Epithelial cell of prostate (primary cell): ENCODE data around the gene ZBTB32.

Experiments
- DNase-seq: peaks from one replicate; pipeline ENCODE4 v3.0.0-alpha.2; 2011; ENCODE audit warnings: low read depth, low spot score
- H3K27ac ChIP-seq: fragments of 450-650 bp; 2 replicates; pipeline ENCODE4 v1.5.1; 2017; ENCODE audit warnings: mild to moderate bottlenecking

The ZBTB32 gene

GRCh38 chr19:35733180-35734125 is 29.1 kb downstream of the ZBTB32 start:
- H3K27ac ChIP-seq = no peak overlapping the region
- no peak for DNase-seq

GRCh38 chr19:35734273-35734672 is 29.9 kb downstream of the ZBTB32 start:
- no peak for DNase-seq

DNA sequence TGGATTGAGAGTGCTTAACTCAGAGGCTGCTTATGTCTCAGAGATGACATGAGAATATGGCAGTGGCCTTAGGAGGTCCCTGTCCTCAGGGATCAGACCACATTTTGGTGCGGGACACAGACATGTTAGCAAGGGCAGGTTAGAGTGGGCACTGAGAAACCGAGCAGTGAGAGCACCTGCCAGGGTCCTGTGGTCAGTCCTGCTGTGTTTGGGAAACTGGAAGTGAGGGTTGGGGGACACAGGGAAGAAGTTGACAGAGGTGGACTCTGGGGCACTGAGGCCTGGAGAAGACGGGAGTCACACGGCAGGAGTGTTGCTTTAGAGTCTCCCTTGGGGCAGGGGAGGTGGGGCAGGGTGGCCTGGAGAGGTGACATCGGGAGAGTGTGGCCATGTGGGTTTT is 30.5 kb downstream of the ZBTB32 start:
- no peak overlapping the region for H3K27ac ChIP-seq
- no peak for DNase-seq

More at GRCh38 chr19:35734273-35734672, 29.9 kb downstream of the ZBTB32 start:
- no peak overlapping the region for H3K27ac ChIP-seq

- H3K27ac ChIP-seq = peak overlapping the region; percentile 17
Measured at GRCh38 chr19:35736913-35737886, 32.8 kb downstream of the ZBTB32 start.

DNA sequence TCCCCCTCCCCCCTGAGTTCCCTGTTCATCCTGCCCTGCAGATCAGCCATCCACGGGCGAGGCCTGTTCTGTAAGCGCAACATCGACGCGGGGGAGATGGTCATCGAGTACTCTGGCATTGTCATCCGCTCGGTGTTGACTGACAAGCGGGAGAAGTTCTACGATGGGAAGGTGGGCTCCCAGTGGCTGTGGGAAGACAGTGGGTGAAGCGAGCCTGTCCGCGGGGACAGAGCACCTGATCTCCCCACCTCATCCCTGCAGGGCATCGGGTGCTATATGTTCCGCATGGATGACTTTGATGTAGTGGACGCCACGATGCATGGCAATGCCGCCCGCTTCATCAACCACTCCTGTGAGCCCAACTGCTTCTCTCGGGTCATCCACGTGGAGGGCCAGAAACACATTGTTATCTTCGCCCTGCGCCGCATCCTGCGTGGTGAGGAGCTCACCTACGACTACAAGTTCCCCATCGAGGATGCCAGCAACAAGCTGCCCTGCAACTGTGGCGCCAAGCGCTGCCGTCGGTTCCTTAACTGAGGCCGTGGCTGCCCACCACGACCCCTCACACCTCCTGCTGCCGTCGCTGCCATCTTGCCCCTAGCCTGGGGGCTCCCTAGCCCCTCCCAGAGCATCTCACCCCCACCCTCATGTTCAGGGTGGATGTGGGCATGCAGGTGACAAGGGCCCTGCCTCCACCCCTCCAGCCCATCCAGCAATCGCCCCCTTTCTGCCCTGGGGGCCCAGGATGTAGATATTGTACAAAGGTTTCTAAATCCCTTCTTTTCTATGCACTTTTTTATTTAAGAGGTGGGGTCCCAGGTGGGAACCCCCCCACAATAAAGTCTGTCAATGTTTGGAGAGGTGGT is 33.9 kb downstream of the ZBTB32 start:
- no peak for DNase-seq
- no peak overlapping the region for H3K27ac ChIP-seq

More at GRCh38 chr19:35736913-35737886, 32.8 kb downstream of the ZBTB32 start:
- DNase-seq = no peak

- DNase-seq = no peak
- no peak overlapping the region for H3K27ac ChIP-seq
Measured at GRCh38 chr19:35738887-35739229, 34.5 kb downstream of the ZBTB32 start.

- no peak for DNase-seq
- H3K27ac ChIP-seq = no peak overlapping the region
Measured at GRCh38 chr19:35739275-35740107, 35.1 kb downstream of the ZBTB32 start.

DNA sequence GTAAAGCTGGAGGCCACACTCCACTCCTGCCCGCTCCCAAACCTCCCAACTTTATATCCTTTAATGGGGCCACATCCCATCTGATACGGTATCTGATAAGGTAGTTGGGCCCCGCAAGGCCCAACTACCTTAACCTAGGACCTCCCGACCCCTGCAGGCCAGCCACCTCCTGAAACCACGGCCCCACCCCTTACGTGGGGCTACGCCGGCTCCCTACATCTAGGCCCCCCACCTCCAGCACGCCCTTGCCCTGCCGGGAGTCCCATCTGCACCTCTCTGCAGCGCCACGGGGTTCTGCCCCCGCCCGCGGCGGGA is 35.7 kb downstream of the ZBTB32 start:
- no peak for DNase-seq
- no peak overlapping the region for H3K27ac ChIP-seq

DNA sequence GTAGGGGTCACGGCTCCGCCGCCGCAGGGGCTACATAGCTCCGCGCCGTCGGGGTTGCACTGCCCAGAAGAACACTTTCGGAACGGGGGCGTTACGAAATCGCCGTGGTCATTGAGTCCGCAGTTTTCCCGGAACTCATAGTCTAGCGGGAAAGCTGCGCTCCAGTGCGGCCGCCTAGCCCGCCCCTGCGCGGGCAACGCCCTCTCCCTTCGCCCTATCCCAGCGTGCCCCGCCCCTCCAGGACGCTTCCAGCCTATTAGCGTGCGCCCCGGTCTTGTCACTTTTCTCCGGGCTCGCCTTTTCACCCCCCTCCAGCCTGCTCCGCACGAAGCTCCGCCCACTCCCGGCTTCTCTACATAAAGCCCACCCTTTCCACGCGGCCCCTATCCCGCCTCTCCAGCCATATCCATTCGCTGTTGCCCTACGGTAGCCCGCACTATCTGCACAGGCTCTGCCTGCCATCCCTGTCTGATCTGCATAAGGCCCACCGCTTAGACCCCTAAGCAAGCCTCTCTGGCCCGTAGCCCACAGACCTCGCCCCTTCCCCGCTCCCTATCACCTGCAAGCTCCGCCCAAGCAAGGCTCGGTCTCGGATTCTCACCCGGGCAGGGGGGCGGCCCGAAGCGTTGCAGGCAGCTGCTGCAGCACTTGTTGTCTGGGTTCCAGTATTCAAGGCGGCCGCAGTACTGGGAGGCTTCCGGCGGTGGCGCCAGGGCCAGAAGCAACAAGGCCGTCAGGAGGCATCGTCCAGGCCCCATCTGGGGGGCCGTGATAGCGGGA is 36.3 kb downstream of the ZBTB32 start:
- no peak overlapping the region for H3K27ac ChIP-seq
- DNase-seq = no peak

DNA sequence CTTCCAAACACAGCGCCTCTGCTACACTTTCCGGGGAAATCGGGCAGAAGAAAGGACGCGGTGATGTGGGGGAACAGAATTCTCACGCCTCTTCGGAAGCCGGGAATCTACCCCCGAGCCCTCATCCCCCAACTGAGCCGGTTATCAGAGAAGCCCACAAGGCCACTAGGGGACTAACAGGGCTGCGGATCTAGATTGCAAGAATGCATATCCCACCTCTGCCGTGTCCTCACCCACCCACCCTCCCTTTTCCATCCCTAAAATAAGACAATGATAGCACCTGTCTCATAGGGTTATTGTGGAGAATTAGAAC is 36.8 kb downstream of the ZBTB32 start:
- no peak for DNase-seq
- no peak overlapping the region for H3K27ac ChIP-seq

DNA sequence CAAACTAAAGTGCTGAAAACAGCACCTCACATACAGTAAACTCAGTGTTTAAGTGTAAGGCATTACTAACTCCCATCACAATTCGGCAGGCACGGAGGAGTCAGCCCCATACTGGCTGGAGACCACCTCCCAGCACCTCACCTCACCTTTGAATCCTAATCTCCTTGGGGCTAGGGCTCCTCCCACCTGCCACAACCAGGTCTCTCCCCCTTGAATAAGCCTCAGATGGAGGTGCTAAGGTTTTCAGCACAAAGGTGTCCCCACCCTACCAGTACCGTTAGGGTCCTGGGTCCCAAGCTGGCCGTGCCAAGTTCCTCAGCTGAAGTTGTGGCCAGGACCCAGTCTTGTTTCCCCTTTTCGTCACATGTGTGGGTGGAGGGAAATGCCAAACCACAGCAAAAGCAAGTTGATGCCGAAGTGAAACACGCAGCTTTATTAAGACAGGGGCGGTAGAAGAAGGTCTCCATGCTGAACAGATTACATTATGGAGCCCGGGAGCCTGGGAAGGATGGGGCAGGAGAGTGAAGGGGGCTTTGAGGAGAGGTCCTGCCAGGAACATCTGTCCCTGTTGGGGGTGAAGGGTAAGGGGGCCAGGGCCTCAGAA is 37.9 kb downstream of the ZBTB32 start, which contains the start of gene IGFLR1:
IGFLR1 (minus strand) TSS at position 332 of the 604 bp plus-strand sequence. CDS start 1,272 bp downstream, outside the sequence.
- DNase-seq = no peak
- H3K27ac ChIP-seq = no peak within 1 kb of the TSS

DNA sequence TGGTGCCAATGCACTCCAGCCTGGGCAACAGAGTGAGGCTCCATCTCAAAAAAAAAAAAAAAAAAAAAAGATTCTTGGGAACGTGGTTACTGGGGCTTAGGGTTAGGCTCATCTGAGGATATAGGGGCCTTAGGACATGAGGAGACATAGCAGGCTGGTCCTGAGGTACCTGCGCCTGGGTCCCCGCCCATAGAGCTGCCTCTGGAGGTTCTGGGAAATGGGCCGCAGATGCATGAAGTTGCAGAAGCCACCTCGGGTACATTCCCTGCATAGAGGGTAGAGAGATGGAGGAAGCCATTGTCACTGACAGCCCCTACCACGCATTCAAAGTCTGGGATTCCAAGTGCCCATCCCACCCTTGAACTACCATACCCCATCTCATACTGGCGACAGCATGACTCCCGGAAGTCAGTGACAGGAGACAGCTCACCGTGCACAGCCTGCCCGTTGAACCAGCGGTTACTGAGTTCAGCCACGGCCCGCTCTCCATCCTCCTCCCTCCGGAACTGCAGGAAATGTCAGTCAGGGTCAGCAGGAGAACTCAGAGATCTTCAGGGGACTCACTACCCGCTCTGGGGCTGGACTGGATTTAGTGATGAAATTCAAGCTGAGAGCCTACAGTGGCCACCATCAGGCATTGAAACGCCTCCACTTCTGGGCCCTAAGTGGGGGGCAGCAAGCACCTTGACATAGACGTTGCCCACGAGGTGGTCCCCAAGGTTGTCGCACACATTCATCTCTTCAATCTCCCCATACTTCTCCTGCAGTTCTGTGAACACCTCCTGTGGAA is 39.5 kb downstream of the ZBTB32 start:
- no peak for DNase-seq
- no peak overlapping the region for H3K27ac ChIP-seq

GRCh38 chr19:35744430-35745327 is 40.3 kb downstream of the ZBTB32 start:
- peak overlapping the region; percentile 99 for H3K27ac ChIP-seq
- DNase-seq = peak; percentile 77

- peak within 1 kb of the TSS; percentile 99 for H3K27ac ChIP-seq
- peak; percentile 97 for DNase-seq
Measured at GRCh38 chr19:35745328-35746086, 41.1 kb downstream of the ZBTB32 start, which contains the start of the genes PSENEN and U2AF1L4. PSENEN (plus strand) TSS chr19:35745651; CDS start chr19:35745931, 280 bp downstream. U2AF1L4 (minus strand) TSS chr19:35745418; CDS start chr19:35745391, 27 bp downstream.

DNA sequence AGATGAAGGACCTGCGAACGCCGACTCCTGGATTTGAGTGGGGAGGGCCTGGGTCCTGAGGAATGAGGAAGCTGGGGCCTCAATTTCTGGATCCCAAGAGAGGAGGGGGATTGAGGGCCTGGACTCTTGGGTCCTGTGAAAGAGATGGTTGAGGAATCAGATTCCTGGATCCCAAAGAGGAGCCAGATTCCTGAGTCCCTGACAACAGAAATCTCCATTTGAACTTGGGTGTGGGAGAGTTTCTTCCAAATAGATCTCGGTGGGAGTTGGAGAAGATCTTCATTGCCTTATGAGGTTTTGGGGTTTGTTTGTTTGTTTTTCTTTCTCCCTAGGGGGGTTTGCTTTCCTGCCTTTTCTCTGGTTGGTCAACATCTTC is 41.7 kb downstream of the ZBTB32 start:
- DNase-seq = no peak
- peak overlapping the region; percentile 99 for H3K27ac ChIP-seq
